Measurements from ENCODE around the gene RFX4.

DNA sequence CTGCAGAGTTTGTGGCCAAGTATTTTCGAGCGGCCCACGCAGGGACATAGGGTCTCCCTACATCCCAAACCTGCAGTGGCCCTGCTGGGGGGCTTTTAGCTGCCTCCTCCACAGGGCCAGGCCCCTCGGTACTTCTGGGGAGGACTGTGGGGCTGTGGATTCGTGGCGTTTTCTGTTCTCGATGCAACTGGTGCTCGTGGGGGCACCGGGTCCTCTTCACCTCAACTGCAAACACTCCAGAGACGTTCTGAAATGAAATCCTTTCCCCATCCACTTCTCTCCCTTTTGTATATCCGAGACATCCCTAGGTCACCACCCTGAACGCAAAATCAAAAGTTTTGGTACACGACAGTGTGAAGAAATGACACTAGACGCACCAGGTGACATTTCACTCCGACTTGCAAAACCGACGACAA lies 2.3 kb downstream of the RFX4 start:
- TF ChIP-seq, protein P1, sequence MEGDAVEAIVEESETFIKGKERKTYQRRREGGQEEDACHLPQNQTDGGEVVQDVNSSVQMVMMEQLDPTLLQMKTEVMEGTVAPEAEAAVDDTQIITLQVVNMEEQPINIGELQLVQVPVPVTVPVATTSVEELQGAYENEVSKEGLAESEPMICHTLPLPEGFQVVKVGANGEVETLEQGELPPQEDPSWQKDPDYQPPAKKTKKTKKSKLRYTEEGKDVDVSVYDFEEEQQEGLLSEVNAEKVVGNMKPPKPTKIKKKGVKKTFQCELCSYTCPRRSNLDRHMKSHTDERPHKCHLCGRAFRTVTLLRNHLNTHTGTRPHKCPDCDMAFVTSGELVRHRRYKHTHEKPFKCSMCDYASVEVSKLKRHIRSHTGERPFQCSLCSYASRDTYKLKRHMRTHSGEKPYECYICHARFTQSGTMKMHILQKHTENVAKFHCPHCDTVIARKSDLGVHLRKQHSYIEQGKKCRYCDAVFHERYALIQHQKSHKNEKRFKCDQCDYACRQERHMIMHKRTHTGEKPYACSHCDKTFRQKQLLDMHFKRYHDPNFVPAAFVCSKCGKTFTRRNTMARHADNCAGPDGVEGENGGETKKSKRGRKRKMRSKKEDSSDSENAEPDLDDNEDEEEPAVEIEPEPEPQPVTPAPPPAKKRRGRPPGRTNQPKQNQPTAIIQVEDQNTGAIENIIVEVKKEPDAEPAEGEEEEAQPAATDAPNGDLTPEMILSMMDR (IDR thresholded peaks at IDR 0.05) = no peak
- no peak for TF ChIP-seq POLR2AphosphoS5 (IDR thresholded peaks at IDR 0.05; ENCODE audit: low read depth, low read length)
- no peak for TF ChIP-seq SIN3A (IDR thresholded peaks at IDR 0.05; ENCODE audit: borderline replicate concordance, insufficient read depth, low read depth, low read length)

Measured in Panc1 (cell line).